Activated T-helper 17 cell treated with anti-CD3 and anti-CD28 coated beads, Interleukin-2, amount 50 U/mL, for 72 hours (primary cell): ENCODE measurements around the gene SPATA18. TPM values are rescaled to one million over a fixed set of nuclear protein-coding genes. Genes with fewer than 3 reads are reported as not detected.
A peak's percentile ranks its signal among the peaks of the same experiment; 100 is the strongest.
"Not testable (repeated sequence)": the region's sequence is repeated elsewhere in the genome, so short reads cannot be mapped to it uniquely, and the experiment has no call there.

ENCODE experiments used
- ATAC-seq: fragments of 150-1000 bp; cut with Tn5 transposase; replicated peaks from 2 replicates; pipeline ENCODE4 v1.10.0; 2021; ENCODE audit warnings: mild to moderate bottlenecking, moderate library complexity
- H3K27ac Mint-ChIP-seq: one replicate; pipeline ENCODE4 v1.8.0; 2022; ENCODE audit warnings: mixed read lengths
- H3K27me3 Mint-ChIP-seq: one replicate; pipeline ENCODE4 v1.8.0; 2022; ENCODE audit warnings: mixed read lengths
- H3K36me3 Mint-ChIP-seq: one replicate; pipeline ENCODE4 v1.8.0; 2022; ENCODE audit warnings: low read depth, mild to moderate bottlenecking, mixed read lengths
- H3K4me1 Mint-ChIP-seq: one replicate; pipeline ENCODE4 v1.8.0; 2022; ENCODE audit warnings: mixed read lengths
- H3K4me3 Mint-ChIP-seq: one replicate; pipeline ENCODE4 v1.8.0; 2022; ENCODE audit warnings: mild to moderate bottlenecking, mixed read lengths
- H3K9me3 Mint-ChIP-seq: one replicate; pipeline ENCODE4 v1.8.0; 2022; ENCODE audit warnings: mixed read lengths
- total RNA-seq, 2 donors: library from RNA; stranded (reverse); gene quantifications; one replicate each; pipeline ENCODE4 v1.2.3, GENCODE V29; 2022

SPATA18 gene
- total RNA-seq, 2 donors from 2014 or later = 0.13 to 0.19 TPM

DNA sequence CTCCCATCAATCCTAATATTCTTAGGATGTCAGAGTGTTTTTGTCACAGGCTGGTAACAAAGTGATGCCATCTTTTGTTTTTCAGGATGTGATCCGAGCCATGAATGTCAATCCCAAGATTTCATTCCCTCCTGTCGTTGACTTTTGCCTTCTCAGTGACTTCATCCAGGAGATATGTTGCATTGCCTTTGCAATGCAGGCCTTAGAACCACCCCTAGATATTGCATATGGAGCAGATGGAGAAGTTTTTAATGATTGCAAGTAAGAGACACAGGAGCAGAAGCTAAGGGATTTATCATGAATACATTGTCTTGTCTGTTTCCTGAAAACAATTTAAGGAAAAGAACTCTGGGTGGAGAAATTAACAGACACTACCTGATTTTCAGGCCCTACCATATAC, 28.6 kb downstream of the SPATA18 start:
- H3K36me3 Mint-ChIP-seq = no peaks in the 10 kb centered on the region
- no peak overlapping the region for H3K27ac Mint-ChIP-seq
- no peaks in the 10 kb centered on the region for H3K4me1 Mint-ChIP-seq
- H3K27me3 Mint-ChIP-seq = peaks cover 58% of the 10 kb centered on the region
- no peaks in the 10 kb centered on the region for H3K9me3 Mint-ChIP-seq
- no peak overlapping the region for H3K4me3 Mint-ChIP-seq
- no peak for ATAC-seq

DNA sequence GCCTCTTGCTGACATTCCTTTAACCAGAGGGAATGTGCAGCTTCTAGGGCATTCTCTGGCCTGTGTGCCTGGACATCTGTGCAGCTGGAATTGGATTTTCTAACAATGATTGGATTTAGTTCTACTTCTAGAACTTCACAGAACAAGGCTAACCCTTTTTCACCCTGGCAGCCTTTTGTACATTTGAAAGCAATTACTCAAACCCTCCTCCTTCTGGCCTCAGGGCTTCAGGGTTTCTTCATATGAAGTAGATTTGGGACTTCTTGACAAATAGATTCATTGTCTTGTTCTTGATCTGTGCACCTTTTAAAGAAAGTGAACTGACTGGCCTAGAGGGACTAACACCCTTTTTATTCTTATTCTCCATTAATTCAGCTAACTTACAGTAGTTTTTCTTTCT, 30.1 kb downstream of the SPATA18 start:
- peaks cover 45% of the 10 kb centered on the region for H3K27me3 Mint-ChIP-seq
- no peak for ATAC-seq
- no peak overlapping the region for H3K27ac Mint-ChIP-seq
- H3K9me3 Mint-ChIP-seq = no peaks in the 10 kb centered on the region
- H3K4me3 Mint-ChIP-seq = no peak overlapping the region
- no peaks in the 10 kb centered on the region for H3K4me1 Mint-ChIP-seq
- no peaks in the 10 kb centered on the region for H3K36me3 Mint-ChIP-seq

DNA sequence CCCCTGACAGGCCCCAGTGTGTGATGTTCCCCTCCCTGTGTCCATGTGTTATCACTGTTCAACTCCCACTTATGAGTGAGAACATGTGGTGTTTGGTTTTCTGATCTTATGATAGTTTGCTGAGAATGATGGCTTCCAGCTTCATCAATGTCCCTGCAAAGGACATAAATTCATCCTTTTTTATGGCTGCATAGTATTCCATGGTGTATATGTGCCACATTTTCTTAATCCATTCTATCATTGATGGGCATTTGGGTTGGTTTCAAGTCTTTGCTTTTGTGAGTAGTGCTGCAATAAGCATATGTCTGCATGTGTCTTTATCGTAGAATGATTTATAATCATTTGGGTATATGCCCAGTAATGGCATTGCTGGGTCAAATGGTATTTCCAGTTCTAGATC, 35.3 kb downstream of the SPATA18 start:
- H3K27ac Mint-ChIP-seq, H3K9me3 Mint-ChIP-seq, H3K4me1 Mint-ChIP-seq, H3K4me3 Mint-ChIP-seq, H3K36me3 Mint-ChIP-seq, ATAC-seq: not testable (repeated sequence)
- peaks cover 13% of the 10 kb centered on the region for H3K27me3 Mint-ChIP-seq

DNA sequence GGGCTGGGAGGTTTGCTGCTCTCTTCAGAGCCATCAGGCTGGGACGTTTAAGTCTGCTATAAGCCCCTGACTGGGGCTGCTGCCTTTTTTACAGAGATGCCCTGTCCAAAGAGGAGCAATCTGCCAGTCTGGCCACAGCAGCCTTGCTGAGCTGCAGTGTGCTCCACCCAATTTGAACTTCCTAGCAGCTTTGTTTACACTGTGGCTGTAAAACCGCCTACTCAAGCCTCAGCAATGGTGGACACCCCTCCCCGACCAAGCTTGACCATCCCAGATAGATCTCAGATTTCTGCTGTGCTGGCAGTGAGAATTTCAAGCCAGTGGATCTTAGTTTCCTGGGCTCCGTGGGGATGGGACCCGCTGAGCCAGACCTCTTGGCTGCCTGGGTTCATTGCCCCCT, 40.7 kb downstream of the SPATA18 start:
- no peaks in the 10 kb centered on the region for H3K9me3 Mint-ChIP-seq
- no peak for ATAC-seq
- no peak overlapping the region for H3K4me3 Mint-ChIP-seq
- H3K36me3 Mint-ChIP-seq = no peaks in the 10 kb centered on the region
- no peak overlapping the region for H3K27ac Mint-ChIP-seq
- H3K4me1 Mint-ChIP-seq = no peaks in the 10 kb centered on the region
- H3K27me3 Mint-ChIP-seq = peaks cover 4% of the 10 kb centered on the region

DNA sequence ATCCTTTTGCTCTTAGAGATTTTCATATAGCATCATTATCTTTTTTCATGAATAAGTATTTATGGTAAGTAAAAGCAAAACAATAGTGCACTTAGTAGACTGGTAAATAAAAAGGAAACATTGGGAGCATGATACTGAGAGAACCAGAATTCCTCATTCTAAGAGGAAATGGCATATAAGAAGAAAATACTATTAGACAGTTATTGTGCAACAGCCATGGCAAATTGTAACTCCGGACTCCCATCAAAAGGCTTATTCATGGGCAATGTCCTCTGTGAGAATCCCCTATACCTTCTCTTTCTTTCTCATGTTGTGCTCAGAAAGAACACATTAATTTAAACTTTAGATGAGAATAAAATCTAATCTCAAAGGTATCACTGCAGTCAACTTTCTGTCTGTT, 42.4 kb downstream of the SPATA18 start:
- Mint-ChIP-seq H3K4me3 (no peak overlapping the region), H3K9me3 (no peaks in the 10 kb centered on the region), H3K27me3 (peaks cover 4% of the 10 kb centered on the region), H3K27ac (no peak overlapping the region), H3K4me1 (no peaks in the 10 kb centered on the region), H3K36me3 (no peaks in the 10 kb centered on the region)
- no peak for ATAC-seq

DNA sequence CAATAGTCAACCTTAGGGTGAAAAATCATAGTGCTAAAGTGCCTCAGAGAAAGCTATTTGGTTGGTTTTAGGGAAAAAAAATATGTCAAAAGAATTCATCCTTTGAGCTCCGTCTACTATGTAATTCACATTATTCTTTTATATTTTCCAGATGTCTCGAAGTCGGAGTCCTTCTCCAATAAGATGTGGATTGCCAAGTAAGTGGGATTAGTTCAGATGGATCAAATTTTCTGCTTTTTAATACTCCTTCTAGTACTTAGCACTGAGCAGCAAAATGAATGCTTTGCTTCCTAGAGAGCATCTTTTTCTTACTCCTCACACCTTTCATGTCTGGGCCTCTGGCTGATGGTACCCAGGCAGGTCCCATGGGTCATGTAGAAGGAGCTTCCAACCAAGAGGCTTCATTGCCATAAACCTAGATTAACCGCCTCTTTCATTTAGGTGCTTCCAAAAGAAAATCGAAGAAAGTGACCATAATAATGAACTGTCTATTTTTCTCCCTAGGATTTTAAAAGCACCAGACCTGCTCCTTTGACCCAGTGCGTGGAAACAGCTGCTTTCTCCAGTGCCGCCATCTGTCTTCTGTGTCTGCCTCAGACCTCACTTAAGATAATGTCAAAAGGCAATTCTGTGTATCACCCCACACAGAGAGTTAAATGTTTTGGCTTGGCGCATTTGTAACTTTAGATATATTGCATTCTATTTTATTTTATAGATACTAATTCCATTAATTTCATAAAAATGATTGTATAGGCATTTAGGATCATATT, 43.5 kb downstream of the SPATA18 start:
- ATAC-seq = no peak
- Mint-ChIP-seq H3K4me3 (no peak overlapping the region), H3K27ac (no peak overlapping the region), H3K27me3 (peaks cover 4% of the 10 kb centered on the region), H3K4me1 (no peaks in the 10 kb centered on the region), H3K36me3 (no peaks in the 10 kb centered on the region), H3K9me3 (no peaks in the 10 kb centered on the region)

DNA sequence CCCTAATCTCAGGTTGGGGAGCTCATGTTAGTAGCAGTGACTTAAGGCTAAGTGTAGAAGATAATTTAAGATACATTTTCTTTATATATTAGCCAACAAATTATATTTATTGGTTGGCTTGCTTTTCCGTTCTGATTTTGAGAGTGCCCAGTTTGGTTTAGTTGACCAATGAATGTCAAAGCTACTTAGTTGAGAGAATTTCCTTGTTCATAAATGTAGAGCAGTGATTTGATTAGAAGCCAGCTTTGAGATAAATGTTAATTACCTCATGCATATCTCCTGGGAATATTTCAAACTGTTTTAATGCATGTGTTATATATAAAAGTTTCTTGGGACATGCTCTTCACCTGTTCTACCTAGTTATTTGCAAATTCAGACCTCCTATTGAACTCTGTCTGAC, 44.3 kb downstream of the SPATA18 start:
- peaks cover 4% of the 10 kb centered on the region for H3K27me3 Mint-ChIP-seq

DNA sequence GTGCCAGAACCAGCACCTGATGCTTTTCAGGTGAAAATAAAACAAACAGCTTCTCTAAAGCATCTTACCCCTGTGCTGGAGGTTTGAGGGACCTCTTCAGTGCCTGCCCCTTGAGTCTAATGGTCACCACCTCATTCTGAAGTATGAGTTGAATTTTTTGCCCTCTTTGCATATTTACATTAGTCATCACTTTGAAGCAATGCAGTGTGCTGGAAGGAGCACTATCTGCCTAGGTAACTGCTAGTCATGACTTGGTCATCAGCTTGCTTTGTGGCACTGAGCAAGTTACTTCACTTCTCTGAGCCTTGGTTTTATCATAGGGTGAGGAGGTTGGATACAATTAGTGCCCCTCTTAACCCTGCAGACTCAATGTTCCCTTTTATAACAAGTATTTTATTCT, 44.9 kb downstream of the SPATA18 start:
- ATAC-seq = no peak
- no peak overlapping the region for H3K27ac Mint-ChIP-seq
- no peak overlapping the region for H3K4me3 Mint-ChIP-seq
- peaks cover 4% of the 10 kb centered on the region for H3K27me3 Mint-ChIP-seq
- H3K4me1 Mint-ChIP-seq = no peaks in the 10 kb centered on the region
- H3K9me3 Mint-ChIP-seq = no peaks in the 10 kb centered on the region
- no peaks in the 10 kb centered on the region for H3K36me3 Mint-ChIP-seq

More for the DNA sequence above, 44.3 kb downstream of the SPATA18 start:
- H3K27ac Mint-ChIP-seq = no peak overlapping the region
- no peak overlapping the region for H3K4me3 Mint-ChIP-seq
- no peaks in the 10 kb centered on the region for H3K9me3 Mint-ChIP-seq
- no peaks in the 10 kb centered on the region for H3K4me1 Mint-ChIP-seq
- no peaks in the 10 kb centered on the region for H3K36me3 Mint-ChIP-seq
- no peak for ATAC-seq

DNA sequence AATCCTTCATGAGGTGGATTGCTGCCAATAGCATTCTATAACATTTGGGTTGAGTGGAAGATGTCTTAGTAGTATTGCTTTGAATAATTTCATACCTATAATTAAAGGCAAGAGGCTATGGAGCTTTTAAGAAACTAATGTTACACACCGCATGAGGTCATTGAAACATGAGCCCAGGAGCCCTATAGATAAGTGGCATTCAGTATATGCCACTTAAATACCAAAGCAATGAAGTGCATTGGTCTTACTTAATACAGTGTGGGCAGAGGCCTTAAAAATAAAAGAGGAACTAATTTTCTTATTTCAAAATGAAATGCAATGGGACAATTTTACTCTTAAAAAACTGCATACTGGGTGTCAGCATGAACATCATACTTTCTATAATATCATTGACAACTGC, 47.5 kb downstream of the SPATA18 start:
- Mint-ChIP-seq H3K4me3 (no peak overlapping the region), H3K27ac (no peak overlapping the region), H3K4me1 (no peaks in the 10 kb centered on the region), H3K36me3 (no peaks in the 10 kb centered on the region), H3K9me3 (no peaks in the 10 kb centered on the region), H3K27me3 (no peaks in the 10 kb centered on the region)
- no peak for ATAC-seq

DNA sequence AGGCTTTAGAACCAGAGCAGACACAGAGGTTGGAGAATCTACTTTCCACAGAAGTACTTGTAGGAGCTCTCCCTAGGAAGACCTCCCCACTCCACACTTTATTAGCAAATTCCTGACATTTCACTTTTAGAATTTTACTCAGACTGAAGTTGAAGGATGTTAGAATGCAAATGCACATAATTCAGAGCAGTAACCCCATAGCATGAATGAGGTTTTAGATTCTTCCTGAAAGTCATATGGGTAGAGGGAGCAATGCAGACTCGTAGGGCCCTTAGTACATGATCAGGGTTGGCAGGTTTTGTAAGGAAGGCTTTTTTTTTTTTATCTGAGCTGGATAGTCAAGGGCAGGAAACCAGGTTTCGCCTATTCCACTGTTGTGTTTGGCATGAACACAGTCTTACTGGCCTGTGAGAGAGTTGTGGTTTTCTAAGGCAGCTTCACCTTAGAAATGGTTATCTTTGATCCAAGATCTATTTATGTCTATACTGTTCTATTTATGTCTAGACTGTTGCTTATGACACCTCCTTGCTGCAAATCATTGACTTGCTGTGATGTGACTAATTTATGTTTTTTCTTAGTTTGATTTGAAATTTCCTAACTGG, 48.9 kb downstream of the SPATA18 start:
- Mint-ChIP-seq H3K4me1 (no peaks in the 10 kb centered on the region), H3K27me3 (no peaks in the 10 kb centered on the region)
- ATAC-seq = no peak

DNA sequence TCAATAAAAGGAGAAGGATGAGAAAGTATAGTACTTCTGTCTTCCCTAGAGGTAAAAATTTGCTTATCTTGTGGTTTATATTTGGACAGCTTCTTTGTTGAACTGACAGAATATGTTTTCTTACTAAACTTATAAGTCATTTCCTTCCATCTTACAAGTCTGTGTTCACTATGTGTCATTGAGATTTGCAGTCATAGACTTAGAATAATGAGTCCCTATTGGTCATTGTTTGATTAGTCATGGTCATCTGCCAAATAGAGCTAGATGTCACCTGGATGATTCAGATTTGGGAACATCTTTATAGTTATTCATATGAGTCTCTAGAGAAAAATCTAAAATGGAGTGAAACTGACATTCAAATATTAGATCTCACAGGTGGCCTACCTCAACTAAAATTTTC, 51.5 kb downstream of the SPATA18 start:
- H3K27ac Mint-ChIP-seq = no peak overlapping the region
- no peaks in the 10 kb centered on the region for H3K27me3 Mint-ChIP-seq
- ATAC-seq = peak; percentile 62
- no peaks in the 10 kb centered on the region for H3K9me3 Mint-ChIP-seq
- H3K36me3 Mint-ChIP-seq = no peaks in the 10 kb centered on the region
- H3K4me1 Mint-ChIP-seq = no peaks in the 10 kb centered on the region
- no peak overlapping the region for H3K4me3 Mint-ChIP-seq

More for the DNA sequence above, 48.9 kb downstream of the SPATA18 start:
- Mint-ChIP-seq H3K4me3 (no peak overlapping the region), H3K27ac (no peak overlapping the region), H3K36me3 (no peaks in the 10 kb centered on the region), H3K9me3 (no peaks in the 10 kb centered on the region)

DNA sequence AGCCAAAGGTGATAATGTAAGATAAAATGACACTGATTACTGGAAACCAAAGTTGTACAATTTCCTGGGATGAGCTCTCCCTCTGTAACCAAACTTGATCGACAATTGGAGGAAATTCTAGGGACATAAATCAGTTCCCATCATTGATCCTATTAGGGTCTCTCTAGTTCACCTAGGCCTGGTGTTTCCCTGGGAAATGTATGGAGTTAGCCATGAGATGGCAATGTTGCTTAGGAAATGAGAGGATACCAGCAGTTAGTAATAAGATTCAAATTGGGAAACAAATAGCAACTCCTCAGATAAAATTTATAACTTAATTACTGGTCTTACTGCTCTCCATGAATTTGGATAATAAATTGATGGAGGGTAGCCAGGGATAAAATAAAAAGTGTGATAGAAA, 52.2 kb downstream of the SPATA18 start:
- no peaks in the 10 kb centered on the region for H3K4me1 Mint-ChIP-seq
- no peak overlapping the region for H3K4me3 Mint-ChIP-seq
- no peak for ATAC-seq
- H3K9me3 Mint-ChIP-seq = no peaks in the 10 kb centered on the region
- H3K27me3 Mint-ChIP-seq = no peaks in the 10 kb centered on the region
- H3K36me3 Mint-ChIP-seq = no peaks in the 10 kb centered on the region
- no peak overlapping the region for H3K27ac Mint-ChIP-seq

DNA sequence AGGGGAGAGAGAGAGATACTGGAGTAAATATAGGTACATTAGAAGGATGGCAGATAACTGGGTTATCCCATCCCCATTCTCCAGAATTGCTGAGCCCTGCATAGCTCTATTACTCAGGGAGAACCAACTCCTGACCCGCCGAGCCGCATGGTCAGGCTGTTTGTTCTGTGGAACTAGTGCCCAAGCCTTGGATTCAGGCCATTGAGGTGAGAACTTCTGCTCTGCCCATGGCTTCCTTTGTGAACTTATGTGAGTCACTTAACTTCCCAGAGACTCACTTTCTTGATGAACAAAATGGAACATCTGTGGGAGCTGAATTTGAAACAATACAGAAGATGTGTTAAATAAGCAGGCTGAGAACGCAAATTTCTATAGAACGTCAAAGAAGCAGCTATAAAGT, 54.2 kb downstream of the SPATA18 start:
- no peak overlapping the region for H3K27ac Mint-ChIP-seq
- no peaks in the 10 kb centered on the region for H3K36me3 Mint-ChIP-seq
- no peak for ATAC-seq
- H3K27me3 Mint-ChIP-seq = no peaks in the 10 kb centered on the region
- H3K4me1 Mint-ChIP-seq = no peaks in the 10 kb centered on the region
- H3K9me3 Mint-ChIP-seq = no peaks in the 10 kb centered on the region
- H3K4me3 Mint-ChIP-seq = no peak overlapping the region

DNA sequence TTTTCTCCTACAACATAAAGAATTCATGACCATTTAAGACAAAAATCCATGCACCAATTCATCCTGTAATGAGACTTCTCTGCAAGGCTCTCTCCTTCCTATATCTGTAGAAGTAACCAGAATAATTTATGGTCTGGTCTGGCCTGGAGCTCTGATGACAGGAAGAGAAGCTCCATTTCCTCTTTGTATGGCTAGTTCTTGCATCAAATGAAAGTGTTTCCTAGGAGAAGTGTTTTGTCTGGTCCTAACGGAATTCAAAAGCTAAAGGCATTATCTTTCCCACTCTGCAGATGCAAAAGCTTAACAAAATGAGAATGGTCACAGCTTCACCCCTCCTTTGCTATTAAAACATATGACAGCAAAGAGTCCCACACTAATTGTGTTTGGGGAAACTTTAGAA, 55.1 kb downstream of the SPATA18 start:
- Mint-ChIP-seq H3K27ac (no peak overlapping the region), H3K27me3 (no peaks in the 10 kb centered on the region), H3K9me3 (no peaks in the 10 kb centered on the region), H3K4me1 (no peaks in the 10 kb centered on the region), H3K36me3 (no peaks in the 10 kb centered on the region), H3K4me3 (no peak overlapping the region)
- ATAC-seq = no peak

DNA sequence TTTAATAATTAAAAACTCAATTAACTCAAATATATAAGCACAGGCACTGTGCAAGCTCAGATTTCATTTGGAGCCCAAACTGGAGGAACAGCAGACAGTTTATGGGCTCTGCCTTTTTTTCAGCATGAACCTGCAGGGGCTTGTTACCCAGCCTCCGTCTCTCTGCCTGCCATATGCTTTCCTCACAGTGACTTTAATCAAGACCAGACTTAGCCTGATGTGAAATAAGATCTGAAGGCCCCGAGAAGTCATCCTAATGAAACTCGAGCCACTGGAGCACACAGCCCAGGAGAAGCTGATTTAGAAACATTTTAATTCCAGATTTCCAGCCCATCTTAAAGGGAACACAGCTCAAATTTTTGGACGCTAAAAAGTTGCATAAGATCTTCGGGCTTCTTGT, 55.6 kb downstream of the SPATA18 start:
- ATAC-seq = no peak
- H3K4me3 Mint-ChIP-seq = no peak overlapping the region
- no peak overlapping the region for H3K27ac Mint-ChIP-seq
- H3K4me1 Mint-ChIP-seq = no peaks in the 10 kb centered on the region
- H3K9me3 Mint-ChIP-seq = no peaks in the 10 kb centered on the region
- H3K27me3 Mint-ChIP-seq = no peaks in the 10 kb centered on the region
- no peaks in the 10 kb centered on the region for H3K36me3 Mint-ChIP-seq
